GM12873 (cell line): ENCODE data around the gene AQP1.

Source experiments
- CTCF ChIP-seq: IDR thresholded peaks from 2 replicates; pipeline ENCODE4 v1.5.1; 2012; ENCODE audit warnings: low read depth, mild to moderate bottlenecking, moderate library complexity, low read length, control low read depth; ENCODE audit not compliant: insufficient read depth; ENCODE audit errors: missing control alignments

Gene AQP1

DNA sequence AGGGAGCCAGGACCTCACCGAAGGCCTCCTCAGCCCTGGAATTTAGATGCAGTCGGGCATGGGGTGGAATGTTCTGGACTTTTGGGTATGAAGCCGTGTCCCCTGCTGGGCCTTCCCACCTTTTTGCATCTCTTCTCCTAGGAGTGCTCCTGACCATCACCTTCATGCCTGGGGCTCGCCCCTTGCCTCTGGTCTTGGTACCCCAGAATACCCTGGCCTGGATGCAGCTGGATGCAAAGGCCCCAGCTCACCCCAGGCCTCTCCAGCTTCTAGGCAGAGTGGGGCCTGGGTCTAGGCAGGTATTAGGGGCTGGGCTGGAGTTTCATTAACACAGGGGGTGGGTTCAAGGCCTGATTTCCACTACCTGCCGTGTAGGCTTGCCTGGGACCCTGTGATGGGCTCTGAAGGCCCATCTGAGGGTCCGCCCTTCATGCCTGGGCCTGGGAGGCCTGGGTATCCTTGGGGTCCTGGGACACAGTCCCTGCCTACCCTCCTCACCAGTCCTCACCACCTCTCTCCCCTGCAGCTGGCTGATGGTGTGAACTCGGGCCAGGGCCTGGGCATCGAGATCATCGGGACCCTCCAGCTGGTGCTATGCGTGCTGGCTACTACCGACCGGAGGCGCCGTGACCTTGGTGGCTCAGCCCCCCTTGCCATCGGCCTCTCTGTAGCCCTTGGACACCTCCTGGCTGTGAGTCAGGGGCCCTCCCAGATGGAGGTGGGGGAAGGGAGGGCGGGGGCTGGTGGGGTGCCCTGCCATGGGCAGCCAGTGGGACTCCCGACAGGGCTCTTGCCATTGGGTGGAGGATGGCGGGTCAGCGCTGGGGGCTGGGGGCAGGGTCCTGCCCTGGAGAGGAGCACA lies 10.1 kb downstream of the AQP1 start:
- no peak for TF ChIP-seq CTCF

- no peak for TF ChIP-seq CTCF
These were observed 10.9 kb downstream of the AQP1 start for GRCh38 chr7:30922596-30922995.

DNA sequence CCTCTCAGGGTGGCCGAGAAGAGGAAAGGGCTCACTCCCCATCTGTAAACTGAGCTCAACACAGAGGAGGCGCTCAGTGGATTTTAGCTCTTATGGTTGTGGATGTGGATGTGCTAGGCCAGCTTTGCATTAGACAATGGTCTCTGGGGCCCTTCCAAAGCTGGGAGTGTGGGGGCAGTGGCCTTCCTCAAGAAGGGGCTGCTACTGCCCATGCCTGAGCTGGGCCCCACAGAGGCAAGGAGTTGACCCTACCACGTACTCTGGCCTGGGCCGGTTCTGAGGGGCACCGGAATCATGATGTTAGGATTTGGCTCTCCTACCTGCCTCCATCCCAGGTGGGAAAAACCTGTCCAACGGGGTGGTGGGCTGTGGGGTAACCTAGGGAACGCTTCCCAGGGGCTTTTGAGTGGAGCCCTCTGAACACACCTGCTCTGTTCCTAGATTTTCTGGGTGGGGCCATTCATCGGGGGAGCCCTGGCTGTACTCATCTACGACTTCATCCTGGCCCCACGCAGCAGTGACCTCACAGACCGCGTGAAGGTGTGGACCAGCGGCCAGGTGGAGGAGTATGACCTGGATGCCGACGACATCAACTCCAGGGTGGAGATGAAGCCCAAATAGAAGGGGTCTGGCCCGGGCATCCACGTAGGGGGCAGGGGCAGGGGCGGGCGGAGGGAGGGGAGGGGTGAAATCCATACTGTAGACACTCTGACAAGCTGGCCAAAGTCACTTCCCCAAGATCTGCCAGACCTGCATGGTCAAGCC lies 11.5 kb downstream of the AQP1 start:
- TF ChIP-seq CTCF: no peak

GRCh38 chr7:30923774-30924413 lies 12.2 kb downstream of the AQP1 start:
- no peak for TF ChIP-seq CTCF

DNA sequence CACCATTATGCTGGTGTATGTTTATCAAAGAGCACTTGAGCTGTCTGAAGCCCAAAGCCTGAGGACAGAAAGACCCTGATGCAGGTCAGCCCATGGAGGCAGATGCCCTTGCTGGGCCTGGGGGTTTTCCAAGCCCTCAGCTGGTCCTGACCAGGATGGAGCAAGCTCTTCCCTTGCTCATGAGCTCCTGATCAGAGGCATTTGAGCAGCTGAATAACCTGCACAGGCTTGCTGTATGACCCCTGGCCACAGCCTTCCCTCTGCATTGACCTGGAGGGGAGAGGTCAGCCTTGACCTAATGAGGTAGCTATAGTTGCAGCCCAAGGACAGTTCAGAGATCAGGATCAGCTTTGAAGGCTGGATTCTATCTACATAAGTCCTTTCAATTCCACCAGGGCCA lies 13.0 kb downstream of the AQP1 start:
- no peak for TF ChIP-seq CTCF

- TF ChIP-seq CTCF: no peak
These were observed 13.5 kb downstream of the AQP1 start for GRCh38 chr7:30925117-30925516.

DNA sequence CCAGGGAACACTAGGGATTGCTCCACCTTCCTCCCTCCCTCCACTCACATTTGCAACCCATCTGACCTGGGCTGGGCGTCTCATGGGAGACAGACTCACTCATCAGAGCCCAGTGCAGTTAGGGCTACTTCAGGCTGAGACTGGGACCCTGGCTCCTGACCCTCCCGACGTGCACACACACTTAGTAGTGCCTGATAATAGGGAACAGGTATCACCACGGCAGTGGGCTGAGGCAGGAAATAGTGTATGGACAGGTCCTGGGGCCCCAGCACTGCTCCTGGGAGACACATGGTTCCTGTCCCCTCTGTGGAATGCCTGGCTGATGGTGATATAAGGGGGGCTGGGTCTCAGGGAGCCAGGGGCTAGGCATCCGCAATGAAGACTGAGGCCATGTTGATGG lies 14.3 kb downstream of the AQP1 start:
- TF ChIP-seq CTCF: no peak
